Gastrocnemius medialis (tissue), 4 donors: ENCODE results near the gene PCDHA6.

Source experiments
- POLR2A ChIP-seq, 2 donors: fragments of 450-650 bp; IDR thresholded peaks; one replicate each; pipeline ENCODE4 v1.6.1; 2017; ENCODE audit warnings: antibody characterized with exemption in 2 of 2, mild to moderate bottlenecking in 2 of 2, moderate library complexity in 2 of 2
- TF ChIP-seq, protein P1 (sequence below), 5 experiments: fragments of 450-650 bp in 3 of 5; fragments of 200-600 bp in 2 of 5; sonication (generic) in 2 of 5; IDR thresholded peaks in 4 of 5; conservative IDR thresholded peaks in 1 of 5; 1 replicate in 4 of 5; 2 replicates in 1 of 5; pipeline ENCODE4 v1.5.1; 2016 to 2019; ENCODE audit warnings: antibody characterized with exemption in 5 of 5, mild to moderate bottlenecking in 3 of 5, moderate library complexity in 3 of 5

GRCh38 chr5:140842798-140843733 lies 15.3 kb downstream of the PCDHA6 start:
- no peak for TF ChIP-seq POLR2A (IDR thresholded peaks at IDR 0.05)
- TF ChIP-seq, protein P1, sequence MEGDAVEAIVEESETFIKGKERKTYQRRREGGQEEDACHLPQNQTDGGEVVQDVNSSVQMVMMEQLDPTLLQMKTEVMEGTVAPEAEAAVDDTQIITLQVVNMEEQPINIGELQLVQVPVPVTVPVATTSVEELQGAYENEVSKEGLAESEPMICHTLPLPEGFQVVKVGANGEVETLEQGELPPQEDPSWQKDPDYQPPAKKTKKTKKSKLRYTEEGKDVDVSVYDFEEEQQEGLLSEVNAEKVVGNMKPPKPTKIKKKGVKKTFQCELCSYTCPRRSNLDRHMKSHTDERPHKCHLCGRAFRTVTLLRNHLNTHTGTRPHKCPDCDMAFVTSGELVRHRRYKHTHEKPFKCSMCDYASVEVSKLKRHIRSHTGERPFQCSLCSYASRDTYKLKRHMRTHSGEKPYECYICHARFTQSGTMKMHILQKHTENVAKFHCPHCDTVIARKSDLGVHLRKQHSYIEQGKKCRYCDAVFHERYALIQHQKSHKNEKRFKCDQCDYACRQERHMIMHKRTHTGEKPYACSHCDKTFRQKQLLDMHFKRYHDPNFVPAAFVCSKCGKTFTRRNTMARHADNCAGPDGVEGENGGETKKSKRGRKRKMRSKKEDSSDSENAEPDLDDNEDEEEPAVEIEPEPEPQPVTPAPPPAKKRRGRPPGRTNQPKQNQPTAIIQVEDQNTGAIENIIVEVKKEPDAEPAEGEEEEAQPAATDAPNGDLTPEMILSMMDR (IDR thresholded peaks at IDR 0.05 in 4 of 5, conservative IDR thresholded peaks at IDR 0.05 in 1 of 5) = no peak
